ENCODE results near the gene MSANTD2.

- TF ChIP-seq CTCF (IDR thresholded peaks at IDR 0.05; ENCODE audit: insufficient read depth, low read length, poor library complexity, severe bottlenecking) (no peak), EZH2phosphoT487 (conservative IDR thresholded peaks at IDR 0.05; ENCODE audit: low read length) (no peak)
Observed at GRCh38 chr11:124783002-124783401, 17.2 kb downstream of the MSANTD2 start.
